ENCODE results near the gene ADM.
A peak's percentile ranks its signal among the peaks of the same experiment; 100 is the strongest.

Gene ADM

DNA sequence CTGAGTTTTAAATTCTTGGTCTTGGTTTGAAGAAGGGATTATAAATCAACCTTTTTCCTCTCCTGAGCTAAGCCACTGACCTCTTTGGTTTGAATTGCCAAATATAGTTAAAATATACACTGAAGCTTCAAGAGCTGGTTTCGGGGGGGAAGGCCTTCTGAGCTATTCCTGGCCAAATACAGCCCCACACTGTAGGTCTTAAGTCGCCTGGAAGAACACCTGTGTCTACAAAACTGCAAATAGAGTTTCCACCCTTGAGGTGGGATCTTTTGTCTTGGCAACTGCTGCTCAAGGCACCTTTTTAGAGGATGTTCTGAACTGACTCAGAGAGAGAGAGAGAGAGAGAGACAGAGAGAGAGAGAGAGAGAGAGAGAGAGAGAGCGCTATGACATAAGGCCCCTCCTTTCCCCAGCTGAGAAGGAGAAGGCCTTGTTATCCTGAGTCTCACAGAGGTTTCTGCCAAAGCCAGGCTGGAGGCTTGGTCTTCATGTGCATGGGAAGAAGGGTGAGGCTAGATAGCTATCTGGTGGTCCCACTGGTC is 5.5 kb downstream of the ADM start:
- DNase-seq: no peak

DNA sequence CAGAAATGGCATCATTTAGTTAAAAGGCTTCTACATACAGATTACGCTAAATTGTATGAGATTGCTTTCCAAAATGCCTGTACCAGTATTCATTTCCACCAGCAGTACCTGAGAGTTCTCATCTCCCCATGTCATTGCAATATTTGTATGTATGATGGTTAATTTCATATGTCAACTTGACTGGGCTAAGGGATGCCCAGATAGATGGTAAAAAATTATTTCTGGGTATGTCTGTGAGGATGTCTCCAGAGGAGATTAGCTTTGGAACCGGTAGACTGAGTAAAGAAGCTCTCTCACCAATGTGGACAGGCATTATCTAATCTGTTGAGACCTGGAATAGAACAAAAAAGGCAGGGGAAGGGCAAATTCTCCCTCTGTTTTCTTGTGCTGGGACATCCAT is 6.9 kb downstream of the ADM start:
- no peak for DNase-seq

DNA sequence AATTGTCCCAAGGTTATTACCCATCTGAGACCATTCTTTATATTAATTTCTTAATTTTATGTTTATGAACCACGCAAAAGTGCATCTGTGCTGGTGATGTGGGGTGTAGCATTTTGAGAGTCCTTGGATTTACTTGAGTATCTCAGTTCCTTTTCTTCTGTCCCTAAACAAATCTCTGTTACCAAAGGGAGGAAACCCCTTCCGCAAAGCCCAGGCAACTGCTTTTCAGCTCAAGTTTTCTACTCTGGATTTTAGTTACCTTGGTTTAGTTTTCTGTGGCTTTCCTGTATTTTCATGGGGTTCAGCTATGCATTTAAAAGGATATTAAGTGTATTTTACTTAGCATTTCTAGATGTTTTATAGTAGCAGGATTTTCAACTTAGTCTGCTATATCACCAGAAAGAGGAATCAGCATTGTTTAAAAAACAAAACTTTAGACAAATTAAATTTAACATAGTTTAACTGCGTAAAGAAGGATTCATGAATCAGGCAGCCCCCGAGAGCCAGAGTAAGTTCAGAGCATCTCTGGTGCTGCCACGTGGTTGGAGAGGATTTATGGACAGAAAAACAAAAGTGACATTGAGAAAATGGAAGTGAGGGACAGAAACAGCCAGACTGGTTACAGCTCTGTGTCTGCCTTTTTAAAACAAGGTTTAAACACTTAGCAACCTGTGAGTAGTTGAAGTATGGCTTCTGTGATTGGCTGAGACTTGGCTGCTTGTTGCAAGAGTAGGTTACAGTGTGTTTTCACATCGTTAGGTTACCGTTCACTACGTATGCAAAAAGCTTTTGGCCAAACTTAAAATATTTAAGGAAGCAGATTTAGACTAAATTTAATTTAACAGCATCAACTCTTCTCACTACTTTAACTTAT is 9.6 kb downstream of the ADM start:
- no peak for DNase-seq

DNA sequence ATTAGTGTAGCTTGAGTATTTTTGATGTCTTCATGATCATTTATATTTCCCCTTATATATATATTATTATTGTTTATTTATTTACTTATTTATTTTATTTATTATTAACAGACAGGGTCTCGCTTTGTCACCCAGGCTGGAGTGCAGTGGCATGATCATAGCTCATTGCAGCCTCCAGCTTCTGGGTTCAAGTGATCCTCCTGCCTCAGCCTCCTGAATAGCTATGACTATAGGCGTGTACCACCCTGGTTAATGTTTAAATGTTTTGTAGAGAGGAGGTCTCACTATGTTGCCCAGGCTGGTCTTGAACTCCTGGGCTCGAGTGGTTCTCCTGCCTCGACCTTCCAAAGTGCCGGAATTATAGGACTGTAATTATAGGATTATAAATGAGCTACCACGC is 10.2 kb downstream of the ADM start:
- DNase-seq: no peak

DNA sequence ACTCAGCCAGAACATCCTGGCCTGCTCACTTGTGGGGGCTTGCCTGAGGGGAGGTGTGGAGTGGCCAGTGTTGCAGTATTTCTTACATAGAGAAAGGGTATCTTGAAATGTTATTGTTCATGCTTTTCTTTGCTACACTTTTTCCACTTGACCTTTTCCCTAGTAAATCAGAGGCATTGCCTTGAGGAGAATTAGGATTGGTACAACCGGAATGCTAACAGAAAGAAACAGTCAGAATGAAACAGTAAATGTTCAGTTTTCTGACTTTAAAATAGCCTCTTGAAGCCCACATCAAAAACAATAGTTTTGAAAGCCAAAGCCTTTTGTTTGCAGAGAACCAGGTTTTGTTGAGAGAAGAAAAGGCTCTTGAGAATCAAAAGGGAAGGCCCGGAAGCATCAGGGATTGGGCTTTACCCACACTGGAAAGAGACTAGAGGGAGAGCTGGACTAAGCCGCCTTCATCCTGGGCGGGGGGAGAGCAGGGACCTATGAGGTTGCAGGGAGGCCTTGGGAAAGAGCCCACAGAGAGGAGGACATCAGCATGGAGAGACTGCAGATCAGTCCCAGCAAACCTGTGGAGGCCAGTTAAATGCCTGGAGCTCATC is 12.4 kb downstream of the ADM start:
- DNase-seq: no peak

DNA sequence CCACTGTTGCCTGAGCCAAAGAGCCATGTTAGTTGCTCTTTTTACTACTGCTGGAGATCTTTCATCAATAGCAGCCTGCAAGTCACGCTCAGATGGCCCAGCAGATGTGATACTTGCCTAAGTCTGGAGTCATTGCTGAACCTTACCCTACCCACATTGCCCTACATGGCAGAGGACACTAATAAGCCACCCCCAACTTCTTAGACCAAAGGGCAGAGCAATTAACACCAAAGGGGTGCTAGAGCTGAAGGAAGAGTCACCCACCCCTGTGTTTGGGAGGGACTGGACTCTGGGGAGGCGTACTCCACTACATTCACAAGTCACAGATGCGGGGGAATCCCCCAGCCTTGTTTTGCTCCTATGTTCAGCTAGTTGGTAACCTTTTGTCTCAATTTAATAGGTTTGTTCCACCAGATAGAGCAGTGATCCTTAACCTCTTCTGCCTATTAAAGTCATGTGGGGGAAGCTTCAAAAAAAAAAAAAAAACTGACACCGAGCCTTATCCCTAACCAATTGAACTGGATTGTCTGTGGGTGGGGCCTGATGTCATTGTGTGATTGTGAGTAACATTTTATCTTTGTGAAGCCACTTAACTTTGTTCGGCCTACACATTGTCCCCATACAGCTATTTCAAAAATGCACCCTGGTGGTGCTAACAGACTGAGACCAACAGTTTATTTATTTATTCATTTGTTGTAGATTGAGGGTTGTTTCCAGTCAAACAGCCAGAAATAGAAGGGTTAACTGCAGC is 13.1 kb downstream of the ADM start:
- no peak for DNase-seq

DNA sequence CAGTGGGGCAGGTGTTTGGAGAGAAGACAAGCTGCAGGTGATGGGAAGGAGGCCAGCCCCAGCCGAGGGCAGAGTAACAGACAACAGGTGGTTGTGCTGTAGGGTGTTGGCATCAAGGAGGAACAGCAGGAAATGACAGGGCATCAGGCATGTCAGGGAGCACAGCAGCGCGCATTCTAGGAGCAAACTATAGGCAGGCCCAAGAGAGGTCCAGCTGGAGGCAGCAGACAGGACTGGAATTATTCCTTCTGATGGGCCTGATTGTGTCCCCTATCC is 13.6 kb downstream of the ADM start:
- no peak for DNase-seq

DNA sequence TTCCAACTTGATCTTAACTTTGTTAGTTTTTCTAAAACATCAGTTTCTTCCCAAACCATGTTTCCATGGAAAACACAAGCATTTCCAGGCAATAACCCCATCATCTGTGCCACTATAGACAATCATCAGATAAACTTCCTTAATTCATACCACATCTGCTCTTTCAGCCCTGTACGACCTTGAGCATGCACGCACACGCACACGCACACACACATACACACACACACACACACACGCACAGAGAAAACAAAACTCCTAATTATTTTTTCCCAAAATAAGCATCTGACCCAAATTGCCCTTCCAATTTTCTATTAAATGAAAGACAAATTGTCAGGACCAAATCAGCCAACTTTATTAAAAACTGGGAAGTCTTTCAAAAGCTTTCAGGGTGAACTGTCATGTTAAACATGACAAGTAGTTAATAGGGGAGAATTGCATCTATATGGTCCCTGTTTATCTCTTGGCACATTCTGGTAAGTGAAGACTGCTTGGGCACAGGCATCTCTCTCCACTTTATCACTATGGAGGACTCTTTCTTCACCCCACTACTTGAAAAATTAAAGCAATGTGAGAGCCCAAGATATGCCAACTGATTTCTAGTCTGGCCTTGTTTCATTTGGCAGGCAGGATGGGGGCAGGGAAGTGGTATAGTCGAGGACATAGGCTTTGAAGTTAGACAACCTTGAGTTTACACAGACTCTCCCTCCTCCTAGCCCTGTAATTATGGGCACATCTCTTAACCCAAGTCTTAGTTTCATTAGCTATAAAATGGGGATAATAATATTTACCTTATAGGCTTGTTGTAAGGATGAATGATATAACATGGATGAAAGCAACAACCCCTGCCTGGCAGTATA is 15.1 kb downstream of the ADM start:
- DNase-seq: no peak

DNA sequence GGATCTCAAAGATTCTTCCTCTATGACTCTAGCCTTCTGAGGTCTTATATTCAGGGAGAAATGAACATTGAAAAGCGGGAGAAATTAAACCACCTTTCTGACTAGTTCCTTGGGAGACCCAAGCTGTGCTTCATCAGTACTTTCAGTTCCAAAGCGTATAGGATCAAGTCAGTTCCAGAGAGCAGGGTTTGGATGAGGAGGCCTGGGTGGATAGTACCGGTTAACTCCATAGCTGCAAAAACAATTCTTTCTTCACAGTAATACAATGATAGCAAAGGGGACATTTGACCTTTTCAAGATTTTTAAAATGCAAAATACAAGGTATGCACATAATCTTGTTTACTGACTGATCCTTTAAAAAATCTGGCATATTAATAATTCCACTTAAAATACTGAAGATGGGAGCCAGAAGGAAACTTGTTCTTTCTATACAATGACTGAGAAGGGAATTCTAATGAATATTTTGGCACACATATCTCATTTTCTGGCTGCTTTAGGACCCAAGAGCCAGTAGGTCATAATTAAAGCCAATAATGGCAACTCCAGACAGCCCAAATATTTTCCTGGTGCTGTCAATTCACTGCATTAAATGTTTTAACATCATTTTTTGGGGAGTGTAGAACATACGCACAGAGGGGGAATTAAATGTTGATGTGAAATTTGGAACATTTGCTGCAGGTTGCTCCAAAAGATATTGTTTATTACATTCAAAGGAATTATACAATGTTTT is 16.0 kb downstream of the ADM start:
- DNase-seq: no peak

DNA sequence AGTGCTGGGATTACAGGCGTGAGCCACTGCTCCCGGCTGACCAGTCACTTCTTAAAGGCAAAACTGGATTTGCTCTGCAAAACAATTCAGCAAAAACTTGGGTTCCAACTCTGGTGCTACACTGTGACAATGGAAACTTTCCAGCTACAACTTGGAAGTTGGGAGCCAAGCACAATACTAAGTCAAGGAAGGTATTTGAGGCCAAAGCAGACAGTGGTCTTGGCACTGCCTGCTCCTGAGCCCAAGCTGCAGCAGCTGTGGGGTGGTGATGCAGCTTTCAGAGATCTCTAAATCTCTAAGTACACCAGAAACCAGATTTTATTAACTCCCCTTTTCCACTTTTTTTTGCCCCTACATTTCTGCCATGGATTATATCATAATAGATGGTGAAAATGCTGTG is 17.5 kb downstream of the ADM start:
- no peak for DNase-seq

DNA sequence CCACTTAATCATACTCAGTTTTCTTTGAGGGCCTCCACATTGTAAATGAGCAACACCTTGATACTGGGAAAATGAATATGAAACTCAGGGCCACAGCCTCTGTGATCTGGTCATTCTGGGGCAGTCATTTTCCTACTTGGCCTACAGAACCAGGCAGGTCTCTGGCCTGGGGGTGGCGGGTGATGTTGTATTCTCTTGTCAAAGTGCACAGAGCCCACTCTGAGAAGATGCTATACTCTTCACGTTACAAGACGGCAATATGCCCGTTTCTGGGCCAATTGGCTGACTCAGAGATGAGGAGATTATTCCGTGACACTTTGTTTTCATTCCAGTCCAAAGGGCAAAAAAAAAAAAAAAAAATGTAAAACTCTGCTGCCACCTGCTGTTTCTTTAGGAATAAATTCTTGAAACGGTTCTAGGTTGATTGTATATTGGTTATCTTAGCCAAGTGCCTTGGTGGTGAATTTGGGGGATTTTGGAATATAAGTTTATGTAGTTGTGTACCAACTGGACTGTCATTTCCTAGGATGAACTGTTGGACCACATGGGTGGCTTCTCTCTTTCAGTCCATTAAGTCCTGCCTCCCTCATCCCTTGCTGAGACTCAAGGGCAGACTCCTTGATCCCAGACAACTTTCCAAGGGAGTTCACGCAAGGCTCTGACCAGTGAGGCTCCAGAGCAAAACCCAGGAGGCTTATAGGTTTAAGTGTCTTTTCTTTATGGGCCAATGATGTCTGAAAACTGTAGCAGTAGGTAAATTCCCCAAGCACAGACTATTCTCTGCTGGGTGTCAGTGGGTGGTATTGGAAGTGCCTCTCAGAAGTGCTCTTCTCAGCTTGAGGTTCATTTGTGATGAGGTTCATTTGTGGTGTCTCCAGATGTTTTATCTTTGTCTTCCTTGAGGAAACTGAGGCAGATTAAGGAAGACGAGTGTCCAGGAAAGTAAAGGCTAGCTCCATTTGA is 18.2 kb downstream of the ADM start:
- DNase-seq: peak; percentile 69 to 73

DNA sequence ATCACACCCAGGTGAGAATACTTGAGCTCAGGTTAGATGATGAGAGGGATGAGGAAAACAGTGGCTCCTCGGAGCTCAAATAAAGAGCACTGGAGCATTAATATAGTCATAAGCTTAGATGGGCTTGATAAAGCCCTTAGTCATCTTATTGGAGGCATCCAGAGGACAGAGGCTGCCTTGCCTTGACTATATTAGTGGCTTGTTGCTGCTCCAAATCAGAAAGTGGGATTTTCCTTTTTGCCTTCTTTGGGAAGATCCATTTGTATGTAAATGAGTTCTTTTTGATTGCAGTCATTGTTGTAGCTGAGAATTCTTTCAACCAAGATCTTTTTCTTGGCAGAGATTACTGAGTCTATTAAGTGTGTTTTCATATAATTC is 18.9 kb downstream of the ADM start:
- DNase-seq: no peak

DNA sequence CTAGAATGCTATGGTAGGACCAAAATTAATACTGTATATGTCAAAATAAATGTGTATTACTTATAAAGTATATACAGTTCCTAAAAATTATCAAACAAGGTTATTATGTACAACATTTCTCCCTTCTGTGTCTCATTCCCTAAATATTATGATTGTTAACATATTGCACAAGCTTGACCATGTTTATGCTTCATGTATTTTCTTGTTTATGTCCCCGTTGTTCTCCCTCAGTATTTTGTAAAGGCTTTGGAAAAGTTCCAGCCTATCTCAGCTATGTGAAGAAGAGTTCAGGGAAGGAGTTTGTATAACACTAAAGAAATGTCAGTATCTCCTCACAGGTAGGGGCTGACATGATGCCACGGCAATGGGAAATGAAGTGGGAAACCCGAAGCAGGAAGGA is 19.6 kb downstream of the ADM start:
- DNase-seq: no peak

DNA sequence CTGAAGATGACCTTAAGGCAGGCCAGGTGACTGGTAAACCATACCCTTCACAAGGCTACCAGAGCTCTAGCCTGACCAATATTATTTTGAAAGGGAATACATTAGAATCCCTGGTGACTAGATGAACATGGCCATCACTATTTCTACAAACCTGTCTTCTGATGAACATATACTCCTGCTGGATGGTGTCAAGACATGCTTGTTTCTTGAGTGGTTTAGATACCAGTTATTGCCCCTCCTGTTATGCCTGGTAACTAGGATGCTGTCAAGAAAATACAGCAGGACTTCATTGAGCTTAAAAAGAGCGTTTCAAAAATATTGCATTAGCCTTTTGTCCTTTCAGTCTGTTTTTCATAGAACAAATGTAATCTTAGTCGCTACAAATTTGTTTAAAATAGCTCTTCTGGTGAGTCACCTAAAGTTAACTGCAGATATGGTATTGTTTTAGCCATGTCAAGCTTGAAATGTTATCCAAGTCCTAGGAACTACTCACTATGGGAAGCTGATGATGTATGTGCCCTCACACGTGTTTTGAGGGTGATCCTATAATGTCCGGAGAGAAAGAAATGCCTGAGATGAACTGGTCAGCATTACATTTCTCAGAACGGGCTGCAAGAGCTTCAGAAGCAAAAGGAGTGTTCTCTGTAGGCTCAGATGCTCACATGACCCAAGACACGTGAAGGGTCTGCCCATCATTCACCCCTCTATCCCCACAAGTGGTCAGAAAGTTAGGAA is 20.6 kb downstream of the ADM start:
- DNase-seq: no peak

DNA sequence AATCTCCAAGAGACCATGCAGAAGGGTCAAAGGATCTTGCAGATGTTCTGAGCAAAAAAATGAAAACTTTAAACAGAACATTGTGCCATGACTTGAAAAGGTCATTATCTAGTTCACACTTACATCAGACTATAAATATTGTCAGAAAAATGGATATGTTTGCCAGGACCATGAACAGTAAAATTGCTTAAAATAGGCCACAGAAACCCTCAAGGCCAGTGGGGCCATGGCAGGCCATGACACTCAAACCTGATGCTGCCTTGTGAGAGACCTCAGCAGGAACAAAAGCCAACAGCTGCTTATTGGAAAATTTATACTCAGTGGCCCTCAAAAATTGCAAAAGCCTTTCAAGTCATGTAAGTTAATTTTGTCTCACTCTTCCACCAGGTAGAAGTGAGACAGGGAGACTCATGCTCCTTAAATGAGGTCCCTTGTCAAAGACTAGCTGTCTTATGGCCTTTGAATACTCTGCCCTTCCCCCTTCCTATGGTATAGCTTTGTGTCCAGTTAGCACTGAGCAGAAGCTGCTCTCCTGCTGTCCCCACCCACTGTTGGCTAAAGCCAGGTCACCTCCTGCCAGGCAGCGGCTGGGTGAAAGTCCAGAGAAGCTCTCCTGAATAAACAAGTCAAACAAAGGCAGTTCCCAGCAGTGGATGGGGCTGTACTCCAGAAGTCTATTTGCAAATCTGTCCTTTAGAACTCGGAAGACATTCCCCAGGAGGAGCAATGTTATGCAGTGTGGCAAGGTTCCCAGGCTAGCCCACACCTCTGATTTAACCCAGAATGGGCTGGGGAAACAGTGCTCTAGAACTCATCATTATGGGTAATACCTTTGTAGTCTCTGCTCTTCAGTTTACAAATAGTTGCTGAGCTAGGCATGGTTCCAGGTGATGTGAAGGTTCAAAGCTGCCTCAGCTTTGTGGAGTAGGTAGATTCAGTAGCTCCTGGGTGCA is 21.4 kb downstream of the ADM start:
- no peak for DNase-seq

DNA sequence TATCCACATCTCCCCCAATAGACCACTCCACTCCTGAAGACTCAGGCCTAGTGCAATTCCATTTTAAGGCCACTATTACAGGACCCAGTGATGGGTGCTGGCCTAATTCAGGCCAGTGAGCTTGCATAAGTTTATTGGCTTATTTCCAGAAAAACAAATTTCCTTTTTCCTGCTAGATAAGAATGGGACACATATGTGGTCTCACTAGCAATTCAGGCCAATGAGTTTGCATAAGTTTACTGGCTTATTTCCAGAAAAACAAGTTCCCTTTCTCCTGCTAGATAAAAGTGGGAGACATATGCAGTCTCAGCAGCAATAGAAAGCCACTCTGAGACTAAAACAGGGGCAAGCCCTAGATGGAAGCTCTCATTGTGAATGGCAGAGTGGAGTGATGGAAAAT is 22.4 kb downstream of the ADM start:
- no peak for DNase-seq

DNA sequence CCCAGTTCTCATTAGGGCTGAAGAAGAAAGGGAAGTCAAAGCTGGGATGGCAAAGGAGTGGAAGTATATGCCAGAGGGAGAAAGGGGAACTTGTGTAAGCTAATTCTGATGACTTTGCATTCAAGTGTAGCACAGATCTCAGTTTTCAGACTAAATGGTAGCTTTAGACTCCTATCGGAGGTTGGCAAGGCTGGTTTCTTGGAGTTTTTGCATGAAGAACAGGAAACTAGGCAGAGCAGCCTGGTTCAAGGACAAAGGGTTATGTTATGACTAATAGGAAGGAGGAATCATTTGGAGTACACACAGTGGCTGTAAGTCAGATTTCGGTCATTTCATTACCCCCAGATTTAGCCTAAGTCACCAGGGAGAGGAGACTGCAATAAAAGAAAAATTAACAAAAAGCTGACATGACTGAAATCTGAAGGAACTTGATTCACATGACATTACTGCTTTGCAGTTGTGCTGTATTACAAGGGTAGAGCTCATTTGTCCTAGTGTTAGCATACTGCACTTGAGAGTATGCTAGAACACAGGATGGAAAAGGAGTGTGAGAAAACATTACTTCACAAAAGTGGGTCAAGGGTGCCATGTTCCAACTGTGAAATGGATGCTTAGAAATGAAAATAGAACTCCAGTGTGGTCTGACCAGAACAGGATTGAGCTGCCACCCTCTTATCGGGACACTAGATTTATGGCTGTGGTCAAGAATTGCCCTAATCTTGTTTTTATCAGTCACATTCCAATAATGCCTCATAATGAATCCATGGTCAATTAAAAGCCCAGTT is 23.6 kb downstream of the ADM start:
- no peak for DNase-seq

DNA sequence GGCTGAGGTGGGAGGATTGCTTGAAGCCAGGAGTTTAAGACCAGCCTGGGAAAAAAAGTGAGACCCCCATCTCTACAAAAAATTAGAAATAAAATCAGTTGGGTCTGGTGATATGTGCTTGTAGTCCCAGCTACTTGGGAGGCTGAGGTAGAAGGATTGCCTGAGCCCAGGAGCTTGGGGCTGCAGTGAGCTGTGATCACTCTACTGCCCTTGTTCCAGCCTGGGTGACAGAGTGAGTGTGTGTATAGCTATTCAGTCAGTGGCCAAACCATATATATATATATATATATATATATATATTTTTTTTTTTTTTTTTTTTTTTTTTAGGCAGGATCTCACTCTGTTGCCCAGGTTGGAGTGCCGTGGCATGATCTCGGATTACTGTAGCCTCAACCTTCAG is 24.5 kb downstream of the ADM start:
- DNase-seq: no peak

All from activated T-cell treated with anti-CD3 and anti-CD28 coated beads, Interleukin-2, amount 50 U/mL, for 48 hours (primary cell).